GM12878 (cell line): ENCODE results near the gene GPR146. TPM values are rescaled to one million over a fixed set of nuclear protein-coding genes. Genes with fewer than 3 reads are reported as not detected.

Experiments used
- CEBPB ChIP-seq, 2 experiments: fragments of 150-350 bp in 1 of 2; IDR thresholded peaks; 2 replicates each; pipeline ENCODE4 v1.6.1; 2012 to 2014; ENCODE audit warnings: low read depth in 2 of 2, low read length in 2 of 2, borderline replicate concordance in 1 of 2, inconsistent platforms in 1 of 2
- CREM ChIP-seq: IDR thresholded peaks from 2 replicates; pipeline ENCODE4 v1.6.1; 2014; ENCODE audit warnings: antibody characterized with exemption, low read depth
- DPF2 ChIP-seq: fragments of 450-650 bp; IDR thresholded peaks from 2 replicates; pipeline ENCODE4 v1.6.1; 2017; ENCODE audit warnings: mild to moderate bottlenecking
- HDAC6 ChIP-seq: fragments of 200-600 bp; sonication (generic); IDR thresholded peaks from one replicate; pipeline ENCODE4 v1.8.0; 2017; ENCODE audit warnings: antibody characterized with exemption; ENCODE audit not compliant: unreplicated experiment
- KAT2A ChIP-seq: conservative IDR thresholded peaks from 2 replicates; pipeline ENCODE4 v1.6.1; 2011; ENCODE audit warnings: low read depth, low read length; ENCODE audit not compliant: control insufficient read depth
- MXI1 ChIP-seq: fragments of 150-350 bp; IDR thresholded peaks from 2 replicates; pipeline ENCODE4 v1.6.1; 2011; ENCODE audit warnings: low read depth, mild to moderate bottlenecking, inconsistent platforms, low read length, improper control_type of control experiment
- RAD21 ChIP-seq: IDR thresholded peaks from 2 replicates; pipeline ENCODE4 v1.6.1; 2011; ENCODE audit warnings: mild to moderate bottlenecking, low read depth, low read length, moderate library complexity; ENCODE audit not compliant: insufficient read depth
- RAD51 ChIP-seq: fragments of 450-650 bp; IDR thresholded peaks from 2 replicates; pipeline ENCODE4 v1.6.1; 2016; ENCODE audit warnings: moderate library complexity, mild to moderate bottlenecking, inconsistent platforms
- SPI1 ChIP-seq: IDR thresholded peaks from 2 replicates; pipeline ENCODE4 v1.6.1; 2011; ENCODE audit warnings: low read depth, mild to moderate bottlenecking, low read length, moderate library complexity, borderline replicate concordance; ENCODE audit not compliant: insufficient read depth
- TBL1XR1 ChIP-seq: IDR thresholded peaks from 2 replicates; pipeline ENCODE4 v1.6.1; 2012; ENCODE audit warnings: low read depth, low read length, improper control_type of control experiment
- ZNF274 ChIP-seq: IDR thresholded peaks from one replicate; pipeline ENCODE4 v1.8.0; 2011; ENCODE audit not compliant: insufficient read length, insufficient read depth
- polyA plus RNA-seq, 11 experiments: library from polyadenylated mRNA; depleted of rRNA in 4 of 11; unstranded in 6 of 11; stranded (reverse) in 5 of 11; fragments of >200 nt; fragmentation: Nextera tagmentation in 4 of 11; fragmentation: Illumina TruSeq in 1 of 11; extraction: Ambion mirVana in 4 of 11; extraction: Trizol in 1 of 11; gene quantifications; 1 replicate in 1 of 11; 2 replicates in 10 of 11; pipeline versions ENCODE4 v1.2.1 to v1.2.3, GENCODE V29; 2011 to 2016; ENCODE audit warnings: inconsistent platforms in 2 of 11, missing spikeins in 2 of 11, low read depth in 1 of 11
- total RNA-seq, 4 experiments: library from RNA; depleted of rRNA in 3 of 4; stranded (reverse); fragments of >200 nt in 3 of 4; fragmentation: Illumina TruSeq in 1 of 4; extraction: Trizol in 1 of 4; gene quantifications; 2 replicates each; pipeline versions ENCODE4 v1.2.1 to v1.2.3, GENCODE V29; 2013 to 2021
- TF ChIP-seq, protein P1 (sequence below): fragments of 450-650 bp; formaldehyde crosslinking; IDR thresholded peaks from 2 replicates; pipeline ENCODE4 v1.4.0; 2022; ENCODE audit warnings: mild to moderate bottlenecking, moderate library complexity
- TF ChIP-seq, protein P2 (sequence below): fragments of 450-650 bp; IDR thresholded peaks from 2 replicates; pipeline ENCODE4 v1.6.1; 2016; ENCODE audit warnings: mild to moderate bottlenecking, moderate library complexity, borderline replicate concordance
- TF ChIP-seq, protein P3 (sequence below): fragments of 450-650 bp; IDR thresholded peaks from 2 replicates; pipeline ENCODE4 v1.6.1; 2016; ENCODE audit warnings: mild to moderate bottlenecking

GPR146 gene
- total and polyA plus RNA-seq, 10 of the 15 experiments (the other 5 are each of a cell fraction or from before 2014, with no cell fraction given) = 0.19 to 12.0 (median 0.54) TPM; not detected in 2

DNA sequence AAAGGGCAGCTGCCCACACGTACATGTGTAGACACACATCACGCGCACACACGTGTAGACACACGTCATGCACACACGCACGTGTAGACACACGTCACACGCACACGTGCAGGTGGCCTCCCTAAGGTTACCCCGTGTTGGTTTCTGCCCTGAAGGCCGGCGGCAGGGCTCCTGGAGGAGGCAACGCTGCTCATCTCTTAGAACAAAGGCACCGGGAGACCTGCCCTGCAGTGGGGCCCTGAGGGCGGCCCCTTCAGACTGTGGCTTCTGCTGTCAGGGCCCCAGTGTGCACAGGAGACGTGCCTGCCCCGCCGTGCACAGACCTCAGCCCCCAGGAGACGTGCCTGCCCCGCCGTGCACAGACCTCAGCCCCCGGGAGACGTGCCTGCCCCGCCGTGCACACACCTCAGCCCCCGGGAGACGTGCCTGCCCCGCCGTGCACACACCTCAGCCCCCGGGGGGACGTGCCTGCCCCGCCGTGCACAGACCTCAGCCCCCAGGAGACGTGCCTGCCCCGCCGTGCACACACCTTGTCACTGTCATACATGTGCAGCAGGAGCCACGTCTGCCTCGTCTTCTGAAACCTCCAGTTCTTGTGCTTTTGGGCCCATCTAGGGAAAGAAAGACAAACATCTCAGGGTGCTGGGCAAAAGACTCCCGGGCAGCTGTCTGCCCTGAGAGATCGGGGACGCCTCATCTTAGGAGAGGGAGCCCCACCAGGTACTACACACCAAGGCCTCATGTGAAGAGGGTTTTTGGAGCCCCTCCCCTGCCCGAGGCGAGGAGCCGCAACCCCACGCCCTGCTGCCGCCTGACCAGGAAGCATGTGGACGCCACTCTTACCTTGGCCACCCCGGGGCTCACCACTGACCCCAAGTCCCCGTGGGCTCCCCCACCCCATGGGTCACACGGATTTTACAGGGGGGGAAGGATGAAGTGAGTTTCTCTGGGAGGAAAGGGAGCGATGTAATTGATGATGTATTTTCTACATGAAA, 44.1 kb upstream of the GPR146 start (continued):
- TF ChIP-seq, protein P1, sequence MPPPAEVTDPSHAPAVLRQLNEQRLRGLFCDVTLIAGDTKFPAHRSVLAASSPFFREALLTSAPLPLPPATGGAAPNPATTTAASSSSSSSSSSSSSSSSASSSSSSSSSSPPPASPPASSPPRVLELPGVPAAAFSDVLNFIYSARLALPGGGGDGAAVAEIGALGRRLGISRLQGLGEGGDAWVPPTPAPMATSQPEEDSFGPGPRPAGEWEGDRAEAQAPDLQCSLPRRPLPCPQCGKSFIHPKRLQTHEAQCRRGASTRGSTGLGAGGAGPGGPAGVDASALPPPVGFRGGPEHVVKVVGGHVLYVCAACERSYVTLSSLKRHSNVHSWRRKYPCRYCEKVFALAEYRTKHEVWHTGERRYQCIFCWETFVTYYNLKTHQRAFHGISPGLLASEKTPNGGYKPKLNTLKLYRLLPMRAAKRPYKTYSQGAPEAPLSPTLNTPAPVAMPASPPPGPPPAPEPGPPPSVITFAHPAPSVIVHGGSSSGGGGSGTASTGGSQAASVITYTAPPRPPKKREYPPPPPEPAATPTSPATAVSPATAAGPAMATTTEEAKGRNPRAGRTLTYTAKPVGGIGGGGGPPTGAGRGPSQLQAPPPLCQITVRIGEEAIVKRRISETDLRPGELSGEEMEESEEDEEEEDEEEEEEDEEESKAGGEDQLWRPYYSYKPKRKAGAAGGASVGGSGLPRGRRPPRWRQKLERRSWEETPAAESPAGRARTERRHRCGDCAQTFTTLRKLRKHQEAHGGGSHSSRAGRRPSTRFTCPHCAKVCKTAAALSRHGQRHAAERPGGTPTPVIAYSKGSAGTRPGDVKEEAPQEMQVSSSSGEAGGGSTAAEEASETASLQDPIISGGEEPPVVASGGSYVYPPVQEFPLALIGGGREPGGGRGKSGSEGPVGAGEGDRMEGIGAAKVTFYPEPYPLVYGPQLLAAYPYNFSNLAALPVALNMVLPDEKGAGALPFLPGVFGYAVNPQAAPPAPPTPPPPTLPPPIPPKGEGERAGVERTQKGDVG (CRISPR knock-in tag) = no peak
- TF ChIP-seq SPI1 = no peak
- TF ChIP-seq DPF2 = no peak
- no peak for TF ChIP-seq KAT2A
- no peak for TF ChIP-seq ZNF274
- TF ChIP-seq, protein P2, sequence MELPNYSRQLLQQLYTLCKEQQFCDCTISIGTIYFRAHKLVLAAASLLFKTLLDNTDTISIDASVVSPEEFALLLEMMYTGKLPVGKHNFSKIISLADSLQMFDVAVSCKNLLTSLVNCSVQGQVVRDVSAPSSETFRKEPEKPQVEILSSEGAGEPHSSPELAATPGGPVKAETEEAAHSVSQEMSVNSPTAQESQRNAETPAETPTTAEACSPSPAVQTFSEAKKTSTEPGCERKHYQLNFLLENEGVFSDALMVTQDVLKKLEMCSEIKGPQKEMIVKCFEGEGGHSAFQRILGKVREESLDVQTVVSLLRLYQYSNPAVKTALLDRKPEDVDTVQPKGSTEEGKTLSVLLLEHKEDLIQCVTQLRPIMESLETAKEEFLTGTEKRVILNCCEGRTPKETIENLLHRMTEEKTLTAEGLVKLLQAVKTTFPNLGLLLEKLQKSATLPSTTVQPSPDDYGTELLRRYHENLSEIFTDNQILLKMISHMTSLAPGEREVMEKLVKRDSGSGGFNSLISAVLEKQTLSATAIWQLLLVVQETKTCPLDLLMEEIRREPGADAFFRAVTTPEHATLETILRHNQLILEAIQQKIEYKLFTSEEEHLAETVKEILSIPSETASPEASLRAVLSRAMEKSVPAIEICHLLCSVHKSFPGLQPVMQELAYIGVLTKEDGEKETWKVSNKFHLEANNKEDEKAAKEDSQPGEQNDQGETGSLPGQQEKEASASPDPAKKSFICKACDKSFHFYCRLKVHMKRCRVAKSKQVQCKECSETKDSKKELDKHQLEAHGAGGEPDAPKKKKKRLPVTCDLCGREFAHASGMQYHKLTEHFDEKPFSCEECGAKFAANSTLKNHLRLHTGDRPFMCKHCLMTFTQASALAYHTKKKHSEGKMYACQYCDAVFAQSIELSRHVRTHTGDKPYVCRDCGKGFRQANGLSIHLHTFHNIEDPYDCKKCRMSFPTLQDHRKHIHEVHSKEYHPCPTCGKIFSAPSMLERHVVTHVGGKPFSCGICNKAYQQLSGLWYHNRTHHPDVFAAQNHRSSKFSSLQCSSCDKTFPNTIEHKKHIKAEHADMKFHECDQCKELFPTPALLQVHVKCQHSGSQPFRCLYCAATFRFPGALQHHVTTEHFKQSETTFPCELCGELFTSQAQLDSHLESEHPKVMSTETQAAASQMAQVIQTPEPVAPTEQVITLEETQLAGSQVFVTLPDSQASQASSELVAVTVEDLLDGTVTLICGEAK = no peak
- peak; percentile 66 for TF ChIP-seq MXI1
- no peak for TF ChIP-seq CEBPB (IDR thresholded peaks at IDR 0.05; ENCODE audit: borderline replicate concordance in 1 of 2, low read depth in 2 of 2, low read length in 2 of 2)
- TF ChIP-seq HDAC6 = no peak
- peak; percentile 91 for TF ChIP-seq CREM
- TF ChIP-seq, protein P3, sequence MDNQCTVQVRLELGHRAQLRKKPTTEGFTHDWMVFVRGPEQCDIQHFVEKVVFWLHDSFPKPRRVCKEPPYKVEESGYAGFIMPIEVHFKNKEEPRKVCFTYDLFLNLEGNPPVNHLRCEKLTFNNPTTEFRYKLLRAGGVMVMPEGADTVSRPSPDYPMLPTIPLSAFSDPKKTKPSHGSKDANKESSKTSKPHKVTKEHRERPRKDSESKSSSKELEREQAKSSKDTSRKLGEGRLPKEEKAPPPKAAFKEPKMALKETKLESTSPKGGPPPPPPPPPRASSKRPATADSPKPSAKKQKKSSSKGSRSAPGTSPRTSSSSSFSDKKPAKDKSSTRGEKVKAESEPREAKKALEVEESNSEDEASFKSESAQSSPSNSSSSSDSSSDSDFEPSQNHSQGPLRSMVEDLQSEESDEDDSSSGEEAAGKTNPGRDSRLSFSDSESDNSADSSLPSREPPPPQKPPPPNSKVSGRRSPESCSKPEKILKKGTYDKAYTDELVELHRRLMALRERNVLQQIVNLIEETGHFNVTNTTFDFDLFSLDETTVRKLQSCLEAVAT = peak; percentile 86
- TF ChIP-seq RAD51 = no peak
- no peak for TF ChIP-seq TBL1XR1
- TF ChIP-seq RAD21 = no peak
